ENCODE results near the gene CDK16. TPM values are rescaled to one million over a fixed set of nuclear protein-coding genes. Genes with fewer than 3 reads are reported as not detected.

Gene CDK16
- total RNA-seq, 4 donors from 2014 or later = 118 to 188 (median 154) TPM

DNA sequence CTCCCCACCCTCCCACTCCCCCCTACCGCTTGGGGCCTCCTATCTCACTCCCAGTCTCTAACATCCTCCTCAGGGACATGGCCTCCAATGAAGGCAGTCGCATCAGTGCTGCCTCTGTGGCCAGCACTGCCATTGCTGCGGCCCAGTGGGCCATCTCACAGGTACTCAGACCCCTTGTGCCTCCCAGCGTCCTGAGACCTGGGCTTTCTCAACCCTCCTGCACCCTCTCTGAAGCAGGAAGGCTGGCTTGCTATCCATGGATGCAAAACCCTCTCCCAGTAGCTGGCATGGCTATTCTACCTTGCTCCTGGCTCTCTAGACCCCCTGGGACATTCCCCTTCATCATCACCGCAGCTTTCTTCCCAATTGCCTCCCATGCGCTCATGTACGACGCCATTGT is 38.1 kb upstream of the CDK16 start:
- H3K36me3 ChIP-seq = peaks cover 0 to 85% (median 0%) of the 10 kb centered on the region in 3 donors
- no peaks in the 10 kb centered on the region for H3K4me1 ChIP-seq
- no peaks in the 10 kb centered on the region for H3K27me3 ChIP-seq

DNA sequence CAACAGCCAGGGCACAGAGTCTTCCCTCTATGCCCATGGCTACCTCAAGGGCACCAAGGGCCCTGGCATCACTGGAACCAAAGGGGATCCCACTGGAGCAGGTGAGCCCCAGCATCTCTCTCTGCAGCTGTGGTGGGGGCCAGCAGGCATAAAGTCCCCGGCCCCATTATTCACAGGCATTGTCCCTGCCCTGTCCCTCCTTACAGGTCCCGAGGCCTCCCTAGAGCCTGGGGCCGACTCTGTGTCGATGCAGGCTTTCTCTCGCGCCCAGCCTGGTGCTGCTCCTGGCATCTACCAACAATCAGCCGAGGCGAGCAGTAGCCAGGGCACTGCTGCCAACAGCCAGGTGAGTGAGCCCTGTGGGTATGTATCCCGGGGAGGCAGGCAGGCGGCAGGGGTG is 37.2 kb upstream of the CDK16 start:
- H3K4me3 ChIP-seq = no peak overlapping the region
- H3K27ac ChIP-seq = no peak overlapping the region
- H3K4me1 ChIP-seq = no peaks in the 10 kb centered on the region
- TF ChIP-seq, protein P1, sequence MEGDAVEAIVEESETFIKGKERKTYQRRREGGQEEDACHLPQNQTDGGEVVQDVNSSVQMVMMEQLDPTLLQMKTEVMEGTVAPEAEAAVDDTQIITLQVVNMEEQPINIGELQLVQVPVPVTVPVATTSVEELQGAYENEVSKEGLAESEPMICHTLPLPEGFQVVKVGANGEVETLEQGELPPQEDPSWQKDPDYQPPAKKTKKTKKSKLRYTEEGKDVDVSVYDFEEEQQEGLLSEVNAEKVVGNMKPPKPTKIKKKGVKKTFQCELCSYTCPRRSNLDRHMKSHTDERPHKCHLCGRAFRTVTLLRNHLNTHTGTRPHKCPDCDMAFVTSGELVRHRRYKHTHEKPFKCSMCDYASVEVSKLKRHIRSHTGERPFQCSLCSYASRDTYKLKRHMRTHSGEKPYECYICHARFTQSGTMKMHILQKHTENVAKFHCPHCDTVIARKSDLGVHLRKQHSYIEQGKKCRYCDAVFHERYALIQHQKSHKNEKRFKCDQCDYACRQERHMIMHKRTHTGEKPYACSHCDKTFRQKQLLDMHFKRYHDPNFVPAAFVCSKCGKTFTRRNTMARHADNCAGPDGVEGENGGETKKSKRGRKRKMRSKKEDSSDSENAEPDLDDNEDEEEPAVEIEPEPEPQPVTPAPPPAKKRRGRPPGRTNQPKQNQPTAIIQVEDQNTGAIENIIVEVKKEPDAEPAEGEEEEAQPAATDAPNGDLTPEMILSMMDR (IDR thresholded peaks at IDR 0.05) = no peak
- no peak for TF ChIP-seq POLR2A (IDR thresholded peaks at IDR 0.05)
- no peaks in the 10 kb centered on the region for H3K9me3 ChIP-seq
- peaks cover 0 to 85% (median 0%) of the 10 kb centered on the region in 3 donors for H3K36me3 ChIP-seq
- no peaks in the 10 kb centered on the region for H3K27me3 ChIP-seq
- no peak for DNase-seq

More for the DNA sequence above, 38.1 kb upstream of the CDK16 start:
- Histone ChIP-seq H3K9me3 (no peaks in the 10 kb centered on the region), H3K4me3 (no peak overlapping the region), H3K27ac (no peak overlapping the region)
- no peak for DNase-seq
- TF ChIP-seq, protein P1 (IDR thresholded peaks at IDR 0.05) = no peak
- TF ChIP-seq POLR2A (IDR thresholded peaks at IDR 0.05) = no peak

GRCh38 chrX:47182106-47182700 is 36.3 kb upstream of the CDK16 start:
- DNase-seq = no peak
- H3K27ac ChIP-seq = no peak overlapping the region
- H3K36me3 ChIP-seq = peaks cover 0 to 81% (median 0%) of the 10 kb centered on the region in 3 donors
- no peaks in the 10 kb centered on the region for H3K9me3 ChIP-seq
- TF ChIP-seq, protein P1 (IDR thresholded peaks at IDR 0.05) = no peak
- no peak for TF ChIP-seq POLR2A (IDR thresholded peaks at IDR 0.05)
- no peak overlapping the region for H3K4me3 ChIP-seq
- H3K4me1 ChIP-seq = no peaks in the 10 kb centered on the region
- H3K27me3 ChIP-seq = no peaks in the 10 kb centered on the region

DNA sequence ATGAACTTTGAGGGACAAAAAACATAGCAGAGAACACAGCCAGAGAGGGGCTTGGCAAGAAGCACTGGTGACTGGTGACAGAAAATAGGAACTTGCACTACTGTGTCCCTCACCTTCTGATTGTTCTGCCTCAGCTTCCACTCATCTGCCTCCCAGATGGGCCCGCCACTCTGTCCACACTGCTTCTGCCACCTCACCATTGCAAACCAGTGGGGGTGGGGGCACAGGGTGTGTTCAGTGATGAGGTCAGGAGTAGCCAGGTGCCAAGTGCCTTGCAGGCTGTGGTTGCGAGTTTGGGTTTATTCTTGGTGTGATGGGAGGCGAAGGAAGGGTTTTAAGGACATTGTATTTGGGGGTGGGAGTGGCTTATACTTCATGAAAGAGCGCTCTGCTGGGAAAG is 34.0 kb upstream of the CDK16 start:
- no peak overlapping the region for H3K27ac ChIP-seq
- no peaks in the 10 kb centered on the region for H3K27me3 ChIP-seq
- H3K4me1 ChIP-seq = no peaks in the 10 kb centered on the region
- H3K4me3 ChIP-seq = no peak overlapping the region
- no peak for TF ChIP-seq POLR2A (IDR thresholded peaks at IDR 0.05)
- TF ChIP-seq, protein P1 (IDR thresholded peaks at IDR 0.05) = no peak
- H3K9me3 ChIP-seq = no peaks in the 10 kb centered on the region
- no peak for DNase-seq
- H3K36me3 ChIP-seq = peaks cover 0 to 60% (median 0%) of the 10 kb centered on the region in 3 donors

- Histone ChIP-seq H3K4me3 (no peak overlapping the region), H3K36me3 (peaks cover 0 to 53% (median 0%) of the 10 kb centered on the region in 3 donors), H3K27me3 (no peaks in the 10 kb centered on the region), H3K4me1 (no peaks in the 10 kb centered on the region), H3K27ac (no peak overlapping the region), H3K9me3 (no peaks in the 10 kb centered on the region)
- DNase-seq = no peak
- no peak for TF ChIP-seq POLR2A (IDR thresholded peaks at IDR 0.05)
- TF ChIP-seq, protein P1 (IDR thresholded peaks at IDR 0.05) = no peak
Measured at GRCh38 chrX:47185241-47185640, 33.2 kb upstream of the CDK16 start.
